NAMALWA (cell line): ENCODE results near the gene MRPL39.

ENCODE experiments used
- DNase-seq: peaks from one replicate; pipeline ENCODE4 v3.0.0-alpha.2; 2015; ENCODE audit warnings: low spot score

The MRPL39 gene

GRCh38 chr21:25614441-25614840 lies 7.2 kb upstream of the MRPL39 start:
- DNase-seq = no peak

GRCh38 chr21:25608044-25608737 lies 910 bp upstream of the MRPL39 start:
- peak; percentile 92 for DNase-seq

- DNase-seq = no peak
Observed at GRCh38 chr21:25589887-25590286, 17.4 kb downstream of the MRPL39 start.

GRCh38 chr21:25586791-25587190 lies 20.5 kb downstream of the MRPL39 start:
- DNase-seq = no peak

GRCh38 chr21:25586326-25586725 lies 21.0 kb downstream of the MRPL39 start:
- DNase-seq = no peak

GRCh38 chr21:25584833-25585676 lies 22.2 kb downstream of the MRPL39 start:
- no peak for DNase-seq

- no peak for DNase-seq
Observed at GRCh38 chr21:25583370-25584130, 23.7 kb downstream of the MRPL39 start.

GRCh38 chr21:25582888-25583287 lies 24.4 kb downstream of the MRPL39 start:
- DNase-seq = no peak

- no peak for DNase-seq
Observed at GRCh38 chr21:25582164-25582790, 25.0 kb downstream of the MRPL39 start.

GRCh38 chr21:25581582-25581981 lies 25.7 kb downstream of the MRPL39 start:
- DNase-seq = no peak

- no peak for DNase-seq
Observed at GRCh38 chr21:25580912-25581260, 26.4 kb downstream of the MRPL39 start.

GRCh38 chr21:25579226-25580013 lies 27.9 kb downstream of the MRPL39 start:
- DNase-seq = no peak

GRCh38 chr21:25578056-25578961 lies 29.0 kb downstream of the MRPL39 start:
- no peak for DNase-seq

- no peak for DNase-seq
Observed at GRCh38 chr21:25577424-25578055, 29.7 kb downstream of the MRPL39 start.

GRCh38 chr21:25573409-25574206 lies 33.7 kb downstream of the MRPL39 start:
- DNase-seq = peak; percentile 90

- DNase-seq = peak; percentile 59
Observed at GRCh38 chr21:25572861-25573310, 34.4 kb downstream of the MRPL39 start.

- DNase-seq = no peak
Observed at GRCh38 chr21:25571726-25572121, 35.6 kb downstream of the MRPL39 start.

- no peak for DNase-seq
Observed at GRCh38 chr21:25569711-25570110, 37.6 kb downstream of the MRPL39 start.

- DNase-seq = no peak
Observed at GRCh38 chr21:25569084-25569483, 38.2 kb downstream of the MRPL39 start.
